GM12878 (cell line): ENCODE results near the gene KIF26A. TPM values are rescaled to one million over a fixed set of nuclear protein-coding genes. Genes with fewer than 3 reads are reported as not detected.

Experiments
- ATAC-seq: fragments of 200-7000 bp; cut with Tn5 transposase; 3 replicates; pipeline ENCODE4 v1.9.1; 2020; ENCODE audit warnings: mild to moderate bottlenecking, moderate library complexity
- BruUV-seq: library from RNA; stranded (reverse); fragments of 400-500 nt; replicated peaks from 2 replicates; lab custom pipeline; 2021; lab: Mats Ljungman, UMichigan
- CTCF ChIA-PET: fragments of 300-600 bp; sonication (Branson Sonifier 250); formaldehyde crosslinking; extraction: SDS; loops from one replicate; lab custom pipeline; 2021; ENCODE audit warnings: inconsistent platforms; lab: Yijun Ruan, JAX
- POLR2A ChIA-PET: fragments of 350-600 bp; formaldehyde crosslinking; extraction: SDS; loops from one replicate; lab custom pipeline; 2021; ENCODE audit warnings: inconsistent platforms; lab: Charles Lee
- RAD21 ChIA-PET: fragments of 300-600 bp; sonication (Branson Sonifier 250); formaldehyde crosslinking; loops from one replicate; lab custom pipeline; 2023; ENCODE audit warnings: antibody characterized with exemption; ENCODE audit not compliant: unreplicated experiment; lab: Charles Lee
- SMC1A ChIA-PET: fragments of 300-600 bp; sonication (Branson Sonifier 250); formaldehyde crosslinking; loops from one replicate; lab custom pipeline; 2023; ENCODE audit not compliant: unreplicated experiment, uncharacterized antibody; lab: Charles Lee
- DNase-seq: peaks from one replicate; pipeline ENCODE4 v3.0.0-alpha.2; 2011; ENCODE audit warnings: low read depth, low spot score
- FAIRE-seq: peaks from 3 replicates; lab custom pipeline; 2011; peaks lifted over from hg19 to GRCh38; lab: Jason Lieb, UNC
- H2AFZ ChIP-seq: 2 replicates; pipeline ENCODE4 v1.6.0; 2011; ENCODE audit warnings: low read depth, low read length, control low read depth; ENCODE audit not compliant: control insufficient read depth
- H3K27ac ChIP-seq: 2 replicates; pipeline ENCODE4 v1.5.1; 2011; ENCODE audit warnings: control low read depth; ENCODE audit not compliant: control insufficient read depth, insufficient read depth
- H3K27me3 ChIP-seq, 2 experiments: replicated peaks in 1 of 2; 2 replicates each; pipeline versions ENCODE4 v1.6.0 to v1.6.1; 2011; ENCODE audit warnings: low read length in 1 of 2; ENCODE audit not compliant: control insufficient read depth in 2 of 2, insufficient read depth in 2 of 2
- H3K36me3 ChIP-seq, 2 experiments: 2 replicates each; pipeline ENCODE4 v1.5.1; 2011; ENCODE audit warnings: low read length in 1 of 2; ENCODE audit not compliant: control insufficient read depth in 2 of 2, insufficient read depth in 2 of 2
- H3K4me1 ChIP-seq: 2 replicates; pipeline ENCODE4 v1.6.1; 2011; ENCODE audit warnings: mild to moderate bottlenecking, low read length, moderate library complexity, mixed read lengths; ENCODE audit not compliant: control insufficient read depth, insufficient read depth
- H3K4me2 ChIP-seq: 2 replicates; pipeline ENCODE4 v1.6.0; 2011; ENCODE audit warnings: control low read depth; ENCODE audit not compliant: control insufficient read depth, insufficient read depth
- H3K4me3 ChIP-seq: fragments of 200-600 bp; sonication (generic); 2 replicates; pipeline ENCODE4 v1.5.1; 2016
- H3K79me2 ChIP-seq: 2 replicates; pipeline ENCODE4 v1.6.0; 2011; ENCODE audit warnings: low read length; ENCODE audit not compliant: control insufficient read depth, insufficient read depth
- H3K9ac ChIP-seq: 2 replicates; pipeline ENCODE4 v1.8.0; 2011; ENCODE audit warnings: low read length, control low read depth, mixed read lengths; ENCODE audit not compliant: control insufficient read depth, insufficient read depth
- H3K9me3 ChIP-seq: replicated peaks from 3 replicates; pipeline ENCODE4 v1.5.1; 2011; ENCODE audit warnings: mild to moderate bottlenecking, low read length; ENCODE audit not compliant: control insufficient read depth, insufficient read depth
- H4K20me1 ChIP-seq: 2 replicates; pipeline ENCODE4 v1.6.0; 2011; ENCODE audit not compliant: control insufficient read depth, insufficient read depth
- ASH2L ChIP-seq: fragments of 300-600, 200-600 bp; sonication (generic); IDR thresholded peaks from 2 replicates; pipeline ENCODE4 v1.6.1; 2017; ENCODE audit warnings: low read depth, mild to moderate bottlenecking, borderline replicate concordance
- RUNX3 ChIP-seq: IDR thresholded peaks from 2 replicates; pipeline ENCODE4 v1.6.1; 2012; ENCODE audit warnings: low read length, inconsistent platforms
- ZBTB11 ChIP-seq: fragments of 450-650 bp; formaldehyde crosslinking; IDR thresholded peaks from 2 replicates; pipeline ENCODE4 v1.5.0; 2022; ENCODE audit warnings: mild to moderate bottlenecking, missing genetic modification characterization
- WGBS: methylation state at CpG from one replicate; pipeline ENCODE4 v1.1.6; 2016; ENCODE audit warnings: low lambda C conversion rate; ENCODE audit not compliant: insufficient replicate concordance, insufficient coverage; ENCODE audit errors: missing lambda C conversion rate; 5-methylcytosine and 5-hydroxymethylcytosine counted together
- in situ Hi-C: fragments of 300-500 bp; cut with MboI; formaldehyde crosslinking; loops from 9 replicates; pipeline ENCODE4 v1.14.3; 2018; ENCODE audit warnings: mixed read lengths
- intact Hi-C: fragments of 100-400 bp; cut with micrococcal nuclease; formaldehyde crosslinking; loops from one replicate; pipeline ENCODE4 v1.14.2; 2022; ENCODE audit not compliant: unreplicated experiment
- polyA plus RNA-seq, 11 experiments: library from polyadenylated mRNA; depleted of rRNA in 4 of 11; unstranded in 6 of 11; stranded (reverse) in 5 of 11; fragments of >200 nt; fragmentation: Nextera tagmentation in 4 of 11; fragmentation: Illumina TruSeq in 1 of 11; extraction: Ambion mirVana in 4 of 11; extraction: Trizol in 1 of 11; gene quantifications; 1 replicate in 1 of 11; 2 replicates in 10 of 11; pipeline versions ENCODE4 v1.2.1 to v1.2.3, GENCODE V29; 2011 to 2016; ENCODE audit warnings: inconsistent platforms in 2 of 11, missing spikeins in 2 of 11, low read depth in 1 of 11
- total RNA-seq, 4 experiments: library from RNA; depleted of rRNA in 3 of 4; stranded (reverse); fragments of >200 nt in 3 of 4; fragmentation: Illumina TruSeq in 1 of 4; extraction: Trizol in 1 of 4; gene quantifications; 2 replicates each; pipeline versions ENCODE4 v1.2.1 to v1.2.3, GENCODE V29; 2013 to 2021

The KIF26A gene
- total and polyA plus RNA-seq, 10 of the 15 experiments (the other 5 are each of a cell fraction or from before 2014, with no cell fraction given), result 0.05 TPM; not detected in 9

GRCh38 chr14:104119119-104119487 lies 19.3 kb upstream of the KIF26A start:
- TF ChIP-seq RUNX3 (no peak), ASH2L (no peak), ZBTB11 (CRISPR knock-in tag) (no peak)
- H3K9me3 ChIP-seq, result no peaks in the 10 kb centered on the region
- H3K4me2 ChIP-seq, result no peak overlapping the region
- FAIRE-seq, result no peak
- no peak overlapping the region for H3K27ac ChIP-seq
- BruUV-seq, result no TSS peak
- no peaks in the 10 kb centered on the region for H3K79me2 ChIP-seq
- ATAC-seq, result no peak
- ChIA-PET POLR2A (no interaction called here), CTCF (no interaction called here), SMC1A (no interaction called here), RAD21 (no interaction called here)
- WGBS, result 13% methylated on average over 3 of the region's 3 CpGs
- H2AFZ ChIP-seq, result no peak overlapping the region
- no peaks in the 10 kb centered on the region for H3K4me1 ChIP-seq
- in situ Hi-C loops, result no loop called here
- no peaks in the 10 kb centered on the region for H4K20me1 ChIP-seq
- intact Hi-C loops, result no loop called here
- H3K4me3 ChIP-seq, result no peak overlapping the region
- H3K9ac ChIP-seq, result no peak overlapping the region
- DNase-seq, result no peak
- no peaks in the 10 kb centered on the region; a peak in 1 of 4 replicates for H3K27me3 ChIP-seq
- H3K36me3 ChIP-seq, result no peaks in the 10 kb centered on the region
